ENCODE measurements around the gene ELMOD3.

- TF ChIP-seq CTCF (IDR thresholded peaks at IDR 0.05; ENCODE audit: low read depth, low read length) (no peak), MYC (IDR thresholded peaks at IDR 0.05; ENCODE audit: low read depth, low read length) (no peak), MAX (IDR thresholded peaks at IDR 0.05; ENCODE audit: low read depth, low read length) (no peak)
These were observed 22.5 kb downstream of the ELMOD3 start for GRCh38 chr2:85377083-85377482.

Measured in NB4 (cell line).